Stimulated activated CD8-positive, alpha-beta memory T cell treated with anti-CD3 and anti-CD28 coated beads, Interleukin-2, amount 100 ng/mL, for 1 hour (primary cell): ENCODE results near the gene UBE3B.

ENCODE experiments used
- DNase-seq, 2 donors: peaks; one replicate each; pipeline ENCODE4 v3.0.0-alpha.2; 2020; ENCODE audit warnings: low read depth in 2 of 2

Gene UBE3B

DNA sequence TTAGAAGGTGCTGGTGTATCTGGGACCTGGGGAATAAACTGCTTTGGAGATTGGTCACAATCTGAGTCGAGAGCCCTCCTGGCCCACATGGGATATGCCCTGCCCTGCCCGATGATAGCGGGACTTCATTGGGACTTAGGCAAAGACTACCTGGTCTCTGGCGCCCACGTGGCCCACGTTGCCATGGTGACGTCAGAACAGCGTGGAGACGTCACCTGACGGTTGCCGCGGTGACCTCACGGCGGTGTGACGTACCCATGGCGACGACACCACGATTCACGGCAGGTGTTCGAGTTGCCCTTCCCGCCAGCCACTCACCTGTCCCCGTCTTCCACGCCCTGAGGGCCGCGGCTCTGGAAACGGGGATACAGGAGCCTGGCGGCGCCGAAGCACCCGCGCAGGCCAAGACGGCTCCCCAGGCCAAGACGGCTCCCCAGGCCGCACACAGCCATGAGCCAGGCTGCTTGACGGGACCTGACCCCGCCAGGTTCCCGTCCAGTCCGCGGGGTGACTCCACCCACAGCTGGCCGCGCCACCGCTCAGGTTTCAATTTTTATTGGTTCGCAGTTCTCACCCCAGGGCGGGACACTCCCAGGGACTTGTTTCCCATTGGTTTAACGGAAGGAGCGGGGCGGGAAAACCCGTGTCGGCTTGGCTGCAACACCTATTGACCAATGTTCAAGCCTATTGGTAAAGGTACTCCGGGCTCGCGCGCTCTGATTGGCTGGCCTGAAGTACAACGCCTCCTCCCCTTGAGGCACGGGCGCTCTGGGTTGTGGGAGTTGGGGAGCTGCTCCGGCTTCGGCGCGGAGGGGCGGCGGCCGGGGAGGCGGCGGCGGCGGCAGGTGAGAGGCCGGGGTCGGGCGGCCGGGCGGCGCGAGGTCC lies 95.8 kb downstream of the UBE3B start, which contains the start of the genes MMAB and MVK:
TSS of gene MMAB (minus strand) at position 476 of the 885 bp plus-strand sequence. CDS start at position 452, 24 bp downstream.
TSS of gene MVK (plus strand) at position 766 of the 885 bp plus-strand sequence. CDS start 1,029 bp downstream, outside the sequence.
- DNase-seq: peak; percentile 94 to 95

DNA sequence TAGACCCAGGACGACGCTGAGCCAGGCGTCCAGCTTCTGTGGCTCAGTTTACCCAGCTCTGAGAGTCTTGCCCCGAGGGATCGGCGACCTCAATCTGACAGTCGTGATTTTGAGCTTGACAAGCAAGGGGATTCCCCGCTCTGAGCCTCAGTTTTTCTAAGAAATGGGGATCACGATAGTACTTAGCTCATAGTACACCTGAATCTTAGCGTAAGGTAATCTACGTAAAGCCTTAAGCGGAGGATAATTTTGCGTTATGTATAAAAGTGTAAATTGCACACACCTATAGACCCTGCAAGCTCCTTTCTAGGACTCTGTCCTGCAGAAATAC lies 96.4 kb downstream of the UBE3B start:
- DNase-seq: no peak

DNA sequence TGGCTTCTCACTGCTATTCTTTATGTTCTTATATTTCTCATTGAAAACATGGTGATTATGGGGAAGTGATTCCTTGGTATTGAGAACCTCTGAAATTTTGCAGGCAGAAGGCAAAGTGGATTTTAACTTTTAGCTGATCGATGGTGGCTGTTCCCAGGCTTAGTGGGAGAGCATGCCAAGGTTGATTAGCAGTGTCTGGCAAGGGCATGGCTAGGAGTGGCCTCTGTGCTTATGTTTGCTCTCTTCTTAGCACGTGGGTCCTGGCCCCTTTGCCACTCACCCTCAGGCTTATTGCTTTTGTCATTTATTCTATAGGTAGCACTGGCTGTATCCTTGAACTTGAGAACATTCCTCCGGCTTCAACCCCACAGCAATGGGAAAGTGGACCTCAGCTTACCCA lies 98.2 kb downstream of the UBE3B start:
- DNase-seq: no peak

DNA sequence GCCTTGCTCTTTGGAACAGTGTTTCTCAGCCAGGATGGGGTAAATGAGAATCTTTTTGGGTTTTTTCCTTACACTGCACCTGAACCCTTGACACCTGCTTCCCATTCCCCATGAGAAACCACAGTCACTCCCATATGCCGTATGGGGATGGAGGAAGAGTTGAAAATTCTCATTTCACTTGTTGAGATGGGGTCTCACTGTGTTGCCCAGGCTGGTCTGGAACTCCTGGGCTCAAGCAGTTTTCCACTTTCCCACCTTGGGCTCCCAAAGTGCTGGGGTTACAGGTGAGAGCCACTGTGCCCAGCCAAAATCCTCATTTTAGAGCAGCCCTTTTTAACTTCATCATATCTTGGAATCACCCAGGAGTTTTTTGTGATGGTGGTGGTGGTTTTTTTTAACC lies 99.9 kb downstream of the UBE3B start:
- no peak for DNase-seq

DNA sequence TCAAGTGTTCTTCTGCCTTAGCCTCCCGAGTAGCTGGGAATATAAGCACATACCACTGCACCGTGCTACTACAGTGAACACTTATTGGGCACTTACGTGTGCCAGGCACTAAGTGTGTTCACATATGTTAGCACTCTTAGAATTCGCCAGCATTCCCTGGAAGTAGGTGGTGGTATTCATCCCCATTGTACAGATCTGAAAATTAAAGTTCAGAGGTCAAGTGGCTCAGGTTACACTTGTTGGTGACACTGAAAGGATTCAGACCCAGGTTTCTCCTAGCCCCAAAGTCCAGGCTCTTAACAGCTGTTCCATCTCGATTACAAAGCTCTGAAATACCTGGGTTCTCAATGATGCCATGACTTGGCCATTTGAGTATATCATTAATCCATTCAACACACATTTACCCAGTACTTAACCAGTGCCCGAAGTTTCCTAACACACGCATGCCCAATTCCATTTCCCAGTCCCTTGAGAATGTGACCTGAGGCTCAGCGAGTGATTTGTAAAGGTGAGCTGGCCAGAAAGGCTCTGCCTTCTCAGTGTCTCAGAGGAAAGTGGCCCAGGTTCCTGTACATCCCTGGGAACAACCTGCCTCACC lies 101.0 kb downstream of the UBE3B start:
- no peak for DNase-seq

DNA sequence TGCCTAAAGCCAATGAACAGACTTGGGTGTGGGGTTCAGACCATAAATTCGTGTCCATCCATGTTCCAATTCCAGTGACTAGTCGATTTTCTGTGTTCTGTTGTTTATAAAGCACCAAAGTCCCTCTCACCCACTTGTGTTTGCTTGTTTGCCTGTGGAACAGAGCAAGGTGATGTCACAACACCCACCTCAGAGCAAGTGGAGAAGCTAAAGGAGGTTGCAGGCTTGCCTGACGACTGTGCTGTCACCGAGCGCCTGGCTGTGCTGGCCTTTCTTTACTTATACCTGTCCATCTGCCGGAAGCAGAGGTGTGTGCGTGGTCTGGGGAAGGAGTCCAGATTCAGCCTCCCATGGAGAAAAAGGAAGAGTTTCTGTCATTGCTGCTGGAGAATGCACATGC lies 102.2 kb downstream of the UBE3B start:
- DNase-seq: no peak

DNA sequence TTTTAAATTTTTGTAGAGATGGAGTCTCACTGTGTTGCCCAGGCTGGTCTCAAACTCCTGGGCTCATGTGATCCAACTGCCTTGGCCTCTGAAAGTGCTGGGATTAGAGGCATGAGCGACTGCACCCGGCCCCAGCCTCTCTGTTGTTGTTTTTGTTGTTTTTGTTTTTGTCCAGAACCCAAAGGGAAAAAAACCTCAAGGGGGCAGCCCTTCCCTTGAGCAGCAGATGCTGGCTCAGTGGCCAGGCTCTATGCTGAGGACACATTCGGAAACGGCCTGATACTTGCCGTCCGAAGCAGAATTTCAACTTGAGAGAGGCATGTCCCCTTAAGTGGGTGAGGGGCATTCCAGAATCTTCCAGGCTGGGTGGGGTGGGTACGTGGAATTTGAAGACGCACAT lies 102.8 kb downstream of the UBE3B start:
- DNase-seq: no peak

DNA sequence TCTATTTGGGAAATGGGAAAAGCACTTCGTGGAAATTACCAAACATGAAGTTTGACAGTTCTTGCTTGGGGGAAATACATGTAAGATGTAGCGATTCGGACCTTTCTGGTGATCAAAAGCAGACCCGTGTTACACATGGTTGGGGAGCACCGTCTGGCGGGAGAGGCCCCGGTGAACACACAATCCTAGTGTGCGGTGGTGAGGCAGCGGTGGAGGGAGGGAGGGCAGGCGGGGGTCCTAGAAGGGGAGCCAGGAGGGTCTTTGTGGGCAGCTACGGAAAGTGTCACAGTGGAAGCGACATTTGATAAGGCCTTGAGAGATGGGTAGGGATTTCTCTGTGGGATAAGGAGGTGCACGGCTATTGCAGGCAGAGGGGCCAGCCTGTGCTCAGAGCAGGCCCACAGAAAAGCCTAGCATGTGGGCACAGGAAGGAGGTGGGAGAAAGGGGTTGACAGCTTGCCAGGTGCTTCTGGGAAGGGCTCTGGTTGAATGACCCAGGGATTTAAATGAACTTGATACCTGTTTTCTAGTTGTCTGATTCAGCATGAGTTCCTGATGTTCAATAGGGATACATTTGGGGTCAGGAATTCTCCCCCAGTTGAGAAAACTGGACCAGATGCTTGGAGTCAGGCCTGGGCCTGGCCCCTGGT lies 103.4 kb downstream of the UBE3B start:
- no peak for DNase-seq

DNA sequence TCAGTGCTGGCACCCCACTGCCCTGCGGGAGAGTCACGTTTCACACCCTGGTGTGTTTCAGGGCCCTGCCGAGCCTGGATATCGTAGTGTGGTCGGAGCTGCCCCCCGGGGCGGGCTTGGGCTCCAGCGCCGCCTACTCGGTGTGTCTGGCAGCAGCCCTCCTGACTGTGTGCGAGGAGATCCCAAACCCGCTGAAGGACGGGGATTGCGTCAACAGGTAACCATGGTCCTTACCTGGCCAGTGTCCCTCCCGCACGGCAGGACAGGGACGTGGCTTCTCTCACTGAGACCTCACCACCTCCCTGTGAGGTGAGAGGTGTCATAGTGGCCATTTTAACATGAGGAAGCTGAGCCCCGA lies 103.9 kb downstream of the UBE3B start:
- DNase-seq: no peak

DNA sequence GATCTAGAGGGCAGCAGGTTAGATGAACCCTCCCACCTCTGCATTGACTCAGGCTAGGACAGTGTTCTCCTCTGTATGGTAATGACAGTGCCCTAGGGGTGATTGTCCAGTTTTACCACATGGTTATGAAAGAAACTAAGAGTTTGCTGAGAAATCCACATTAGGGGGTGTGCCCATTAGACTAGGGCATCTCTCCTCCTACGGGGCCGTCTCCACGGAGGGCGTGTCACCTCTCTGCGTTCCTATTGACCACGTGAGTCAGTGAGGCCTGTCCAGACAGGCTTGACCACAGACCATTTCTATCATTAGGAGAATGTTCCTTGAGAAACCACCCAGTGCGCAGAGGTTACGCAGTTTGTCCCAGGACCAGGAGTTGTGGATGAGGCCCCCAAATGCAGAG lies 104.4 kb downstream of the UBE3B start:
- no peak for DNase-seq

DNA sequence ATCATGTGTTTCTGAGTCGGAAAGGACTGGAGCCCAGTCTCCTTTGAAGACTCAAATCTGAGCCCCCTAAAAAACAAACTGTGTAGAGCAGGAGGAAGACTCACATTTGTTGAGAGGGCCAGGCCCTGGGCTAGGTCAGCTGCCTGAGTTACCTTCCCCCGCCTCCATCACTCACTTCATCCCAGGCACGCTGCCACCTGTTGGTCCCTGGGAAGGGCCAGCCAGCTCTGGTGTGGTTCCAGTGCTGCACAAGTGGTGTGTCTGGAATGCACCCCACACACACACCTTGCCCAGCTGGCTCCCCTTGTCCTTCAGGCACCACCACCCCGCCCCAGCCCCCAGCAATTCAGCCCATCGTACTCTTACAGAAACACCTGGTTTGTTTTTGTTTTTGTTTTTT lies 105.2 kb downstream of the UBE3B start:
- no peak for DNase-seq

DNA sequence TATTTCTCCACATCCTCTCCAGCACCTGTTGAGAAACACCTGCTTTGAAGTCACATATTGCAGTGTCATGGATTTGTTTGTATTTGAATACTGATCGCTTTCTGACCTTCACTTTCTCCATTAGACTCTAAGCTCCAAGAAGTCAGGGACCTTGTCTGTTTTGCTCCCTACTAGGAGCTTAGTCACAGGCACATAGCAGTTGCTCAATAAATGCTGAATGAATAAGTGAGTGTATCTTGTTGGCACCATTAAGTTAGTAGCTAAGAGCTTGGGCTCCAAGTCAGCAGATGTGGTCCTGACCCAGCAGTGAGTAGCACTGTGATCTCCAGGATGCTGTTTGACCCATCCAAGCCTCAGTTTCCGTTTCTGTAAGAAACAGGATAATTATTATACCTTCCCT lies 106.3 kb downstream of the UBE3B start:
- DNase-seq: no peak
